K562 (cell line): ENCODE measurements around the gene PRKG1. TPM values are rescaled to one million over a fixed set of nuclear protein-coding genes. Genes with fewer than 3 reads are reported as not detected.

Experiments used
- ATAC-seq: fragments of 200-7000 bp; cut with Tn5 transposase; 3 replicates; pipeline ENCODE4 v1.9.1; 2020; ENCODE audit warnings: moderate library complexity
- BruUV-seq: library from RNA; stranded (reverse); fragments of 400-500 nt; replicated peaks from 2 replicates; lab custom pipeline; 2021; lab: Mats Ljungman, UMichigan
- CTCF ChIA-PET: fragments of 300-600 bp; formaldehyde crosslinking; extraction: SDS; loops from one replicate; lab custom pipeline; 2021; ENCODE audit warnings: low intra/inter-chr PET ratio; lab: Yijun Ruan, JAX
- POLR2A ChIA-PET: fragments of 300-600, 350-650 bp; sonication (Branson Sonifier 250); formaldehyde crosslinking; extraction: SDS; loops from one replicate; lab custom pipeline; 2021; ENCODE audit warnings: antibody characterized with exemption, inconsistent platforms; lab: Yijun Ruan, JAX
- DNase-seq, 4 experiments: peaks; one replicate each; pipeline versions ENCODE4 v3.0.0 to v3.0.0-alpha.2; 2011 to 2018; ENCODE audit warnings: low spot score in 3 of 4, mixed read lengths in 3 of 4; ENCODE audit errors: extremely low read depth in 1 of 4
- FAIRE-seq: peaks from 2 replicates; lab custom pipeline; 2011; peaks lifted over from hg19 to GRCh38; lab: Jason Lieb, UNC
- H2AFZ ChIP-seq: 2 replicates; pipeline ENCODE4 v1.6.0; 2011; ENCODE audit warnings: low read depth, low read length, control low read depth, inconsistent platforms
- H3K27ac ChIP-seq: fragments of 200-600 bp; 3 replicates; pipeline ENCODE4 v1.8.0; 2011; ENCODE audit warnings: low read depth, mild to moderate bottlenecking, control low read depth, inconsistent platforms, low read length, moderate library complexity, mixed read lengths; ENCODE audit errors: extremely low read depth
- H3K27me3 ChIP-seq, 2 experiments: fragments of 300-600 bp in 1 of 2; 2 replicates in 1 of 2; 3 replicates in 1 of 2; pipeline versions ENCODE4 v1.6.0 to v1.8.0; 2011; ENCODE audit warnings: inconsistent platforms in 2 of 2, low read length in 2 of 2, mild to moderate bottlenecking in 1 of 2, mixed read lengths in 1 of 2, moderate library complexity in 1 of 2; ENCODE audit not compliant: control insufficient read depth in 2 of 2, insufficient read depth in 2 of 2
- H3K36me3 ChIP-seq: fragments of 300-600 bp; 3 replicates; pipeline ENCODE4 v1.8.0; 2011; ENCODE audit warnings: mild to moderate bottlenecking, low read length, inconsistent platforms; ENCODE audit not compliant: control insufficient read depth, insufficient read depth
- H3K4me1 ChIP-seq, 2 experiments: fragments of 200-600 bp in 1 of 2; replicated peaks in 1 of 2; 2 replicates in 1 of 2; 3 replicates in 1 of 2; pipeline versions ENCODE4 v1.5.1 to v1.8.0; 2011; ENCODE audit warnings: inconsistent platforms in 2 of 2, low read length in 2 of 2, mild to moderate bottlenecking in 1 of 2, mixed read lengths in 1 of 2, moderate library complexity in 1 of 2; ENCODE audit not compliant: control insufficient read depth in 2 of 2, insufficient read depth in 2 of 2
- H3K4me2 ChIP-seq: 2 replicates; pipeline ENCODE4 v1.6.1; 2011; ENCODE audit warnings: low read length, control low read depth, inconsistent platforms, mixed read lengths; ENCODE audit not compliant: insufficient read depth
- H3K4me3 ChIP-seq: fragments of 200-600 bp; sonication (generic), shearing (Covaris generic); 2 replicates; pipeline ENCODE4 v1.5.1; 2016; ENCODE audit warnings: control low read depth, inconsistent platforms
- H3K79me2 ChIP-seq: fragments of 200-600 bp; 3 replicates; pipeline ENCODE4 v1.8.0; 2011; ENCODE audit warnings: low read length, inconsistent platforms; ENCODE audit not compliant: control insufficient read depth, insufficient read depth
- H3K9ac ChIP-seq, 2 experiments: 2 replicates each; pipeline versions ENCODE4 v1.6.0 to v1.6.1; 2011; ENCODE audit warnings: low read depth in 2 of 2, low read length in 2 of 2, control low read depth in 1 of 2, inconsistent platforms in 1 of 2, mild to moderate bottlenecking in 1 of 2, mixed read lengths in 1 of 2; ENCODE audit not compliant: insufficient read depth in 1 of 2
- H3K9me1 ChIP-seq: one replicate; pipeline ENCODE4 v1.6.0; 2011; ENCODE audit warnings: inconsistent platforms, mild to moderate bottlenecking, low read length, moderate library complexity; ENCODE audit not compliant: control insufficient read depth, insufficient read depth
- H3K9me3 ChIP-seq: replicated peaks from 2 replicates; pipeline ENCODE4 v1.5.1; 2011; ENCODE audit warnings: low read depth, low read length, inconsistent platforms; ENCODE audit not compliant: control insufficient read depth, insufficient read depth
- H4K20me1 ChIP-seq: replicated peaks from 2 replicates; pipeline ENCODE4 v1.6.1; 2011; ENCODE audit warnings: low read length, inconsistent platforms, mixed read lengths; ENCODE audit not compliant: control insufficient read depth, insufficient read depth
- CCNT2 ChIP-seq: IDR thresholded peaks from 2 replicates; pipeline ENCODE4 v1.6.1; 2011; ENCODE audit warnings: borderline replicate concordance, low read depth, mild to moderate bottlenecking, moderate library complexity, mixed read lengths, low read length; ENCODE audit not compliant: insufficient read length; ENCODE audit errors: extremely low read depth
- E2F6 ChIP-seq, 2 experiments: IDR thresholded peaks; 2 replicates each; pipeline ENCODE4 v1.6.1; 2011; ENCODE audit warnings: borderline replicate concordance in 1 of 2, control low read depth in 1 of 2, low read depth in 1 of 2, low read length in 1 of 2, mild to moderate bottlenecking in 1 of 2, mixed read lengths in 1 of 2, moderate library complexity in 1 of 2; ENCODE audit not compliant: insufficient read depth in 1 of 2, insufficient read length in 1 of 2, poor library complexity in 1 of 2, severe bottlenecking in 1 of 2; ENCODE audit errors: extremely low read depth in 1 of 2
- E4F1 ChIP-seq: fragments of 250-450 bp; sonication (Bioruptor Pico); IDR thresholded peaks from 2 replicates; pipeline ENCODE4 v1.5.0; 2021; ENCODE audit warnings: mild to moderate bottlenecking, borderline replicate concordance
- HDGF ChIP-seq: fragments of 450-650 bp; IDR thresholded peaks from 2 replicates; pipeline ENCODE4 v1.6.1; 2016
- KAT2B ChIP-seq: IDR thresholded peaks from one replicate; pipeline ENCODE4 v1.6.1; 2012; ENCODE audit warnings: low read depth, mild to moderate bottlenecking, control low read depth, inconsistent platforms, low read length, moderate library complexity
- RBM25 ChIP-seq: fragments of 200-400 bp; formaldehyde crosslinking; IDR thresholded peaks from 2 replicates; pipeline ENCODE4 v1.6.1; 2018; ENCODE audit warnings: low read length, low read depth, moderate library complexity; ENCODE audit not compliant: severe bottlenecking
- RUNX1 ChIP-seq: sonication (generic); IDR thresholded peaks from 2 replicates; pipeline ENCODE4 v1.6.1; 2016; ENCODE audit warnings: antibody characterized with exemption, low read depth
- ZNF785 ChIP-seq: fragments of 250-450 bp; sonication (Bioruptor Pico); IDR thresholded peaks from 2 replicates; pipeline ENCODE4 v1.4.0; 2020; ENCODE audit warnings: mild to moderate bottlenecking
- whole genome bisulfite sequencing: fragments of 100-300 bp; shearing (Covaris generic); methylation state at CpG from one replicate; pipeline ENCODE4 v1.1.6; 2016; ENCODE audit warnings: low coverage, mixed read lengths; ENCODE audit not compliant: insufficient coverage; ENCODE audit errors: missing lambda C conversion rate; 5-methylcytosine and 5-hydroxymethylcytosine counted together
- in situ Hi-C: fragments of 300-500 bp; cut with MboI; formaldehyde crosslinking; loops from 4 replicates; pipeline ENCODE4 v1.15.0; 2018; ENCODE audit warnings: inconsistent platforms, mixed read lengths
- intact Hi-C: fragments of 100-400 bp; cut with micrococcal nuclease; formaldehyde crosslinking; loops from 2 replicates; pipeline ENCODE4 v1.14.2; 2022
- polyA plus RNA-seq, 8 experiments: library from polyadenylated mRNA; depleted of rRNA in 4 of 8; stranded (reverse) in 5 of 8; unstranded in 3 of 8; fragments of >200 nt; fragmentation: Nextera tagmentation in 2 of 8; fragmentation: Illumina TruSeq in 1 of 8; extraction: Ambion mirVana in 2 of 8; extraction: Trizol in 1 of 8; gene quantifications; 2 replicates each; pipeline versions ENCODE4 v1.2.1 to v1.2.3, GENCODE V29; 2011 to 2014; ENCODE audit warnings: inconsistent platforms in 1 of 8, missing spikeins in 1 of 8
- total RNA-seq, 7 experiments: library from RNA; depleted of rRNA in 6 of 7; stranded (reverse); fragments of >200 nt in 6 of 7; fragmentation: Illumina TruSeq in 2 of 7; extraction: Trizol in 2 of 7; gene quantifications; 2 replicates each; pipeline versions ENCODE4 v1.2.1 to v1.2.3, GENCODE V29; 2011 to 2021; ENCODE audit warnings: low replicate concordance in 1 of 7
- TF ChIP-seq, protein P1 (sequence below): fragments of 250-450 bp; sonication (Bioruptor Pico); IDR thresholded peaks from 2 replicates; pipeline ENCODE4 v1.8.0; 2021; ENCODE audit warnings: mild to moderate bottlenecking, moderate library complexity

The PRKG1 gene
- total and polyA plus RNA-seq, 9 of the 15 experiments (the other 6 are each of a cell fraction or from before 2014, with no cell fraction given) = 0.22 TPM; not detected in 8

DNA sequence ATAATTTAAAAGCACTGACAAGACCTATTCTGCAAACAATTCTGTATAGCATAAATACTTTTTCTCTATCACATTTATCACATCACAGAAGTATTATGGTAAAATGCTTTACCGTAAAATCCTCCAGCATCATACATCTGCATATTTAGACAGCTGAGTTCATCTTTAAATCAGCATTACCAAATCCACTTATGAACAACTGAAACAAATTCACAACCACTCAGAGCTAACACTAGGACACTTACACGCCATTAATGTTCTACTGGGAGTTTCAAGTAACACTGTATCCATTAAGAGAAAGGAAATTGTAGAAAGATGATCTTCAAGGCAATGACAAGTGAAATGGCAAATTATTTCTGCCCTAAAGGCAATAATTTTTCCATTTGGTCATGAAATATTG is 1134.1 kb downstream of the PRKG1 start:
- ATAC-seq (no peak), FAIRE-seq (no peak), DNase-seq (no peak)
- peaks cover 2% of the 10 kb centered on the region; the same call in 1 of the 2 replicates for H3K9me3 ChIP-seq
- ChIA-PET CTCF (no interaction called here), POLR2A (no interaction called here)
- H3K79me2 ChIP-seq = no peaks in the 10 kb centered on the region
- H3K9ac ChIP-seq = no peak overlapping the region
- in situ Hi-C loops (loop anchor here (25.0 kb wide), 1 partner anchor 1196 kb away; no protein-coding TSS in a partner anchor), intact Hi-C loops (no loop called here)
- no peak overlapping the region for H3K4me3 ChIP-seq
- H2AFZ ChIP-seq = no peak overlapping the region
- no peaks in the 10 kb centered on the region for H3K27me3 ChIP-seq
- TF ChIP-seq RBM25 (no peak), E4F1 (CRISPR knock-in tag) (no peak), KAT2B (no peak), CCNT2 (no peak), HDGF (no peak), RUNX1 (no peak), E2F6 (IDR thresholded peaks at IDR 0.05; ENCODE audit: borderline replicate concordance in 1 of 2, extremely low read depth in 1 of 2, insufficient read depth in 1 of 2, insufficient read length in 1 of 2, low read depth in 1 of 2, low read length in 1 of 2, poor library complexity in 1 of 2, severe bottlenecking in 1 of 2) (no peak), ZNF785 (no peak)
- TF ChIP-seq, protein P1, sequence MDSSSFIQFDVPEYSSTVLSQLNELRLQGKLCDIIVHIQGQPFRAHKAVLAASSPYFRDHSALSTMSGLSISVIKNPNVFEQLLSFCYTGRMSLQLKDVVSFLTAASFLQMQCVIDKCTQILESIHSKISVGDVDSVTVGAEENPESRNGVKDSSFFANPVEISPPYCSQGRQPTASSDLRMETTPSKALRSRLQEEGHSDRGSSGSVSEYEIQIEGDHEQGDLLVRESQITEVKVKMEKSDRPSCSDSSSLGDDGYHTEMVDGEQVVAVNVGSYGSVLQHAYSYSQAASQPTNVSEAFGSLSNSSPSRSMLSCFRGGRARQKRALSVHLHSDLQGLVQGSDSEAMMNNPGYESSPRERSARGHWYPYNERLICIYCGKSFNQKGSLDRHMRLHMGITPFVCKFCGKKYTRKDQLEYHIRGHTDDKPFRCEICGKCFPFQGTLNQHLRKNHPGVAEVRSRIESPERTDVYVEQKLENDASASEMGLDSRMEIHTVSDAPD (CRISPR knock-in tag) = no peak
- H3K9me1 ChIP-seq = no peaks in the 10 kb centered on the region
- H4K20me1 ChIP-seq = no peaks in the 10 kb centered on the region
- no peak overlapping the region for H3K4me2 ChIP-seq
- H3K36me3 ChIP-seq = no peaks in the 10 kb centered on the region
- H3K27ac ChIP-seq = no peak overlapping the region
- BruUV-seq = no TSS peak
- no peaks in the 10 kb centered on the region for H3K4me1 ChIP-seq
- WGBS = 2% methylated on average over 2 of the region's 2 CpGs
